ENCODE data around the gene SKAP2.

DNA sequence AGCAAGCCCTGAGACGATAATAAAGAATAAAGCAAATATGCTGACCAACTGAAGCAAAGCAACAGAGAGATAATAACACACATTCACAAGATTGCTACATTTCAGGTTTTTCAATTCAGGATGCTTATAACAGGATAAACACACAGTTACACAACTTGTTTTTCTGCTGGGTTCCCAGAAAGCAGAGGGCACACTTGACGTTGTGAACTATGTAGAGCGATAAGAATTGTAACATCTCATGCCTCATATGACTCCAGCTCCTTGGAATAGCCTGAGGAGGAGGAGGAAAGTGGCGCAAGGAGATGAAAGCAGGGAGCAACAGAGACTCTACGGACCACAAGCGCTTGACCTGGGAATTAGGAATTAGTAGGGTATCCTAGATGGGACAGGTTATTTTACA lies 201.7 kb downstream of the SKAP2 start:
- TF ChIP-seq YY1 (IDR thresholded peaks at IDR 0.05; ENCODE audit: insufficient read depth, insufficient replicate concordance, low read depth, low read length) (no peak), ZNF768 (CRISPR knock-in tag; IDR thresholded peaks at IDR 0.05) (no peak), ZNF121 (CRISPR knock-in tag; IDR thresholded peaks at IDR 0.05) (no peak), KAT7 (CRISPR knock-in tag; IDR thresholded peaks at IDR 0.05; ENCODE audit: borderline replicate concordance) (no peak), XRCC5 (optimal IDR thresholded peaks at IDR 0.05; ENCODE audit: low read length) (no peak), POLR2AphosphoS5 (IDR thresholded peaks at IDR 0.05; ENCODE audit: low read depth, low read length) (no peak)
- TF ChIP-seq, protein P1, sequence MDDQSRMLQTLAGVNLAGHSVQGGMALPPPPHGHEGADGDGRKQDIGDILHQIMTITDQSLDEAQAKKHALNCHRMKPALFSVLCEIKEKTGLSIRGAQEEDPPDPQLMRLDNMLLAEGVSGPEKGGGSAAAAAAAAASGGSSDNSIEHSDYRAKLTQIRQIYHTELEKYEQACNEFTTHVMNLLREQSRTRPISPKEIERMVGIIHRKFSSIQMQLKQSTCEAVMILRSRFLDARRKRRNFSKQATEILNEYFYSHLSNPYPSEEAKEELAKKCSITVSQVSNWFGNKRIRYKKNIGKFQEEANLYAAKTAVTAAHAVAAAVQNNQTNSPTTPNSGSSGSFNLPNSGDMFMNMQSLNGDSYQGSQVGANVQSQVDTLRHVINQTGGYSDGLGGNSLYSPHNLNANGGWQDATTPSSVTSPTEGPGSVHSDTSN (CRISPR knock-in tag; IDR thresholded peaks at IDR 0.05; ENCODE audit: borderline replicate concordance), result no peak
- TF ChIP-seq, protein P2, sequence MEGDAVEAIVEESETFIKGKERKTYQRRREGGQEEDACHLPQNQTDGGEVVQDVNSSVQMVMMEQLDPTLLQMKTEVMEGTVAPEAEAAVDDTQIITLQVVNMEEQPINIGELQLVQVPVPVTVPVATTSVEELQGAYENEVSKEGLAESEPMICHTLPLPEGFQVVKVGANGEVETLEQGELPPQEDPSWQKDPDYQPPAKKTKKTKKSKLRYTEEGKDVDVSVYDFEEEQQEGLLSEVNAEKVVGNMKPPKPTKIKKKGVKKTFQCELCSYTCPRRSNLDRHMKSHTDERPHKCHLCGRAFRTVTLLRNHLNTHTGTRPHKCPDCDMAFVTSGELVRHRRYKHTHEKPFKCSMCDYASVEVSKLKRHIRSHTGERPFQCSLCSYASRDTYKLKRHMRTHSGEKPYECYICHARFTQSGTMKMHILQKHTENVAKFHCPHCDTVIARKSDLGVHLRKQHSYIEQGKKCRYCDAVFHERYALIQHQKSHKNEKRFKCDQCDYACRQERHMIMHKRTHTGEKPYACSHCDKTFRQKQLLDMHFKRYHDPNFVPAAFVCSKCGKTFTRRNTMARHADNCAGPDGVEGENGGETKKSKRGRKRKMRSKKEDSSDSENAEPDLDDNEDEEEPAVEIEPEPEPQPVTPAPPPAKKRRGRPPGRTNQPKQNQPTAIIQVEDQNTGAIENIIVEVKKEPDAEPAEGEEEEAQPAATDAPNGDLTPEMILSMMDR (CRISPR knock-in tag; IDR thresholded peaks at IDR 0.05), result no peak
- TF ChIP-seq, protein P3, sequence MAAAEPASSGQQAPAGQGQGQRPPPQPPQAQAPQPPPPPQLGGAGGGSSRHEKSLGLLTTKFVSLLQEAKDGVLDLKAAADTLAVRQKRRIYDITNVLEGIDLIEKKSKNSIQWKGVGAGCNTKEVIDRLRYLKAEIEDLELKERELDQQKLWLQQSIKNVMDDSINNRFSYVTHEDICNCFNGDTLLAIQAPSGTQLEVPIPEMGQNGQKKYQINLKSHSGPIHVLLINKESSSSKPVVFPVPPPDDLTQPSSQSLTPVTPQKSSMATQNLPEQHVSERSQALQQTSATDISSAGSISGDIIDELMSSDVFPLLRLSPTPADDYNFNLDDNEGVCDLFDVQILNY (CRISPR knock-in tag; conservative IDR thresholded peaks at IDR 0.05), result no peak
